Activated CD8-positive, alpha-beta memory T cell treated with anti-CD3 and anti-CD28 coated beads, Interleukin-2, amount 50 U/mL, for 1 hour (primary cell): ENCODE data around the gene SKIDA1.
"Not testable (repeated sequence)": the region's sequence is repeated elsewhere in the genome, so short reads cannot be mapped to it uniquely, and the experiment has no call there.

ENCODE experiments used
- DNase-seq: peaks from one replicate; pipeline ENCODE4 v3.0.0-alpha.2; 2020; ENCODE audit errors: extremely low read depth

The SKIDA1 gene

DNA sequence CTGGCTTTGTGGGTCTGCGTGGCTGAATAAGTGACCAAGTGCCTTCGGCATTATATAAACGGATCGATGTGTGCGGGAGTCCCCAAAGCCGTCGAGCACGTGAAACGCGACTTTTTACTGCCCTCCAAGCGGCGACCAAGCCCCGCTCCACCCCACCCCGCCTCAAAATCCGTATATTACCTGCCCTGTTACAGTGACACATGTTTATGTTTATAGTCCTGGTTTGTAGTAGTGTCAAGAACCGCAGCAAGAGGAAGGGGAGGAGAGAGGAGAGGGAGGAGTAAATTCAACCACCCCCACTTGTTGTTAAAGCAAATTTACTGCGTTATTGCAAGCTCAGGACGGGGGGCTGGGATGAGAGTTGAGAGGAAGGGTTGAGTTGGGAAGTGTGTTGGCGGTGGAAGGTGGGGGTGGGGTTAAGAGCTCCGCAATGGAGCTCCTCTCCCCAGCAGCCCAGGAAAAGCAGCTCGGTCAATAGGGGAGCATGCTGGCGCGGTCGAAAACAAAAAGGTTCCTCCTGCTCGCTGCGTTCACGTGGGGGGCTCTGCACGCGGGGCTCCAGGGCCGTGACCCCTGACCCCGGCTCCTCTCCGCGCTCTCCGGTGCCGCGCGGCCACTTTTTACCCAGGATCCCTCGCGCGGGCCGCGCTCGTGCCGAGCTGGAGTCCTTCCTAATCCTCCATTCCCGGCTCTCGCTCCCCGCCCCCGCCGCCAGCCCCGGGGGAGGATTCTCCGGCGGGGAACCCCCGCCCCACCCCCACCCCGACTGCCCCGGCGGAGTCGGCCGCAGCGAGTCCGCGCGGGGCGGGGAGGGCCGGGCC lies at the start of gene SKIDA1:
TSS of gene SKIDA1 (minus strand) at position 316 of the 821 bp plus-strand sequence. CDS start 7,860 bp downstream, outside the sequence.
- no peak for DNase-seq

DNA sequence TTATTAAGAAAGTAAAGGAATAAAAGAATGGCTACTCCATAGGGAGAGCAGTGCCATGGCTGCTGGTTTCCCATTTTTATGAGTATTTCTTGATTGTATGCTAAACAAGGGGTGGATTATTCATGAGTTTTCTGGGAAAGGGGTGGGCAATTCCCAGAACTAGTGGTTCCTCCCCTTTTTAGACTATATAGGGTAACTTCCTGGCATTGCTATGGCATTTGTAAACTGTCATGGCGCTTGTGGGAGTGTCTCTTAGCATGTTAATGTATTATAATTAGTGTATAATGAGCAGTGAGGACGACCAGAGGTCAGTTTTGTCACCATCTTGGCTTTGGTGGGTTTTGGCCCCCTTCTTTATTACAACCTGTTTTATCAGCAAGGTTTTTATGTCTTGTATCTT lies 49.0 kb upstream of the SKIDA1 start:
- not testable (repeated sequence) for DNase-seq

DNA sequence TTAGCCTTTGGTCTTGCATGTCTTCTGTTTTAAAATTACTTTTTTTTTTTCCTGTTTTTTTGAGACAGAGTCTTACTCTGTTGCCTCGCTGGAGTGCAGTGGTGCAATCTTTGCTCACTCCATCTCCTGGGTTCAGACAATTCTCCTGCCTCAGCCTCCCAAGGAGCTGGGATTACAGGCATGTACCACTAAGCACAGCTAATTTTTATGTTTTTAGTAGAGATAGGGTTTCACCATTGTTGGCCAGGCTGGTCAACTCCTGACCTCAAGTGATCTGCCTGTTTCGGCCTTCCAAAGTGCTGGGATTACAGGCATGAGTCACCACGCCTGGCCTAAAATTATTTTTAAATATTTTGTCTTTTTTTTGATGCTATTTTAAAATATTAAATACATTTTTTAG lies 47.1 kb upstream of the SKIDA1 start:
- no peak for DNase-seq

DNA sequence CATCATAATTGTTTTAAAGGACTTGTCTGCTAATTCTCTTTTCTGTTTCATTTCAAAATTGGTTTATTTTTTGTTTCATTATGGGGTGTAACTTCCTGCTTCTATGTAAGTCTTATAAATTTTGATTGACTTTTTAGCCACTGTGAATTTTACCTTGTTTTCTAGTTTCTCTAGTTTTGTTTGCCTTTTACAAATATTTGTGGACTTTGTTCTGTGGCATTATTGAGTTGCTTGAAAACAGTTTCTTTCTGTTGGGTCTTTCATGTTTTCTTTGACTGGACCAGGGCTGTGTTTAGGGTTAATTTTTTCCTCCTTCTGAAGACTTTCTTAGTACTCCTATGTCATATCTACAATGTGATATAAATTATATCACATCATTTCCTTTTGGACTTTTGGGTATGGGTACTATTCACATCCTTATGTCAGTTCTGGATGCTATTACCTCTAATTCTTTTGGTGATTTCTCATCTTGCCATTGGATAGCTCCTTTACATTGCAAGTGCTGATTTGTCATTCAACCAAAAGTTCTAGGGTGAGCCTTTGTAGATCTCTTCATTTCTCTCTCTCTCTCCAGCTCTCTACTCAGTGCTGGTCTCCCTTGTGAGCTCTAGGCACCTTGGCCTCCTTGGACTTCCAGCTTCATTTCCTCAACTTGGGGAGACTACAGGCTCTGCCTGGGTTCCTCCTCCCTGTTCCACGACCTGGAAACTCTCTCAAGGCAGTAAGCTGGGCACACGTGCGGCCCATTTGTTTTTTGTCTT lies 45.5 kb upstream of the SKIDA1 start:
- DNase-seq = no peak

DNA sequence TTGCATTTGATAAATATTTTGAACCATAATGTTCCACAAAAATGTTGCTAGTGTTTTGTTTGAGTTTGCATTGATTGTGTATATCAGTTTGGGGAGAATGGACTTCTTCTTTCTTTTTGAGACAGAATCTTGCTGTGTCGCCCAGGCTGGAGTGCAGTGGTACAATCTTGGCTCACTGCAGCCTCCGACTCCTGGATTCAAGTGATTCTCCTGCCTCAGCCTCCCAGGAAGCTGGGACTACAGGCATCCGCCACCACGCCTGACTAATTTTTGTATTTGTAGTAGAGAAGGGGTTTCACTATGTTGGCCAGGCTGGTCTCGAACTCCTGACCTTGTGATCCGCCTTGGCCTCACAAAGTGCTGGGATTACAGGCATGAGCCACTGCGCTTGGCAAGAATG lies 33.5 kb upstream of the SKIDA1 start:
- DNase-seq = not testable (repeated sequence)

DNA sequence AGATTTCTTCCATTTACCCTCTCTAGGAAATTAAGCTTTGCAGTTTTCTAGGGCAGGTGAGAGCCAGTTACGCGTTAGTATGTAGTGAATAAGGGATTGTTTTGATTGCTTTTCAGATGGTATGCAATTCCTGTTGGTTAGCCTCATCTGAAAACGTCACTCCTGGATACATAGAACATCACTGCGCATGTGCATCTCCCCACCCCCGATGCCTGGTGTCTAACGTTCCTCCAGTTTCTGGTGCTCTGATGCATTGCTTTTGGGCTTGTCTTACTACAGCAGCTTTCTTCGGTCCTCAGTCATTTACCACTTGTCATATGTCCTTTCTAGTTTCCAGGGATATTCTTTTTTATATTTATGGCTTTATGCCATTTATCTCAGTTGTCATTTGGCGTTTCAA lies 31.0 kb upstream of the SKIDA1 start:
- no peak for DNase-seq

DNA sequence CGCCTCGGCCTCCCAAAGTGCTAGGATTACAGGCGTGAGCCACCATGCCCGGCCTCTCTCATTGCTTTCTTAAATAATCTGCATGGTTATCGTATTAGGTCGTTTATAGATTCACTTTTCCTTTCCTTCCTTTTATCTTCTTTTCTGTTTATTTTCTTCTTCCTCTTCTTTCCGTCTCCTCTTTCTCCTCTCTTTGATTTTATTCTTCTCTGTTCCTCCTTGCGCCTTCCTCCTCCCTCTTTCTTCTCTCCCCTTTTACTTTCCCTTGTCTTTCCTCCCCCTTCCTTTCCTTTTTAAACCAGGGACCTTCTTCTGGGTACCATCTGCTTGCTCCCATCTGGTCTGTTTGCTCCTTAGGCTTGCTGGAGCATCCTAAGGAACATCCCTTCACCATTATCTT lies 27.2 kb upstream of the SKIDA1 start:
- no peak for DNase-seq

DNA sequence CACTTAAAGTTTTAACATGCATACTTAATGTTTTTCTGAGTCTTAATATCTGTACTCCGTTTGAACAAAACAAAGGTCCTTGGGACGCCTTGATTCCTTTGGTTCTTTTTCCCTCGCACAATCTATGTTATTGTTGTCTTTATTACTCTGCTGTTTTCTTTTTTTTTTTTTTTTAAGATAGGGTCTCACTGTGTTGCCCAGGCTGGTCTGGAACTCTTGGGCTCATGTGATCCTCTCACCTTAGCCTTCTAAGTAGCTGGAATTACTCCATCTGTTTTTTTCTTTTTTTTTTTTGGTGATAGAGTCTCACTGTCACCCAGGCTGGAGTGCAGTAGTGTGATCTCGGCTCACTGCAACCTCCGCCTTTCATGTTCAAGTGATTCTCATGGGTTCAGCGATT lies 21.8 kb upstream of the SKIDA1 start:
- DNase-seq = no peak

DNA sequence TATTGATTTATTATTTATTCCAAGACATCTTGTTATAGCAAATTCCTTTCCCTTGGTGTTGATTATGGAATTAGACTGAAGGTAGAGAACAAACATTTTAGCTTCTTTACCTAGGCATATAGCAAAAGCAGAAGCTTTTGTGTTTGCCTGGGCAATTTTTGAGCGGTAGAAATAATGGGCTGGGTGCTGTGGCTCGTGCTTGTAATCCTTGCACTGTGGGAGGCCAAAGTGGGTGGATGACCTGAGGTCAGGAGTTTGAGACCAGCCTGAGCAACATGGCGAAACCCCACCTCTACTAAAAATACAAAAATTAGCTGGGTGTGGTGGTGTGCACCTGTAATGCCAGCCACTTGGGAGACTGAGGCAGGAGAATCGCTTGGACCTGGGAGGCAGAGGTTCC lies 15.2 kb upstream of the SKIDA1 start:
- DNase-seq = not testable (repeated sequence)

DNA sequence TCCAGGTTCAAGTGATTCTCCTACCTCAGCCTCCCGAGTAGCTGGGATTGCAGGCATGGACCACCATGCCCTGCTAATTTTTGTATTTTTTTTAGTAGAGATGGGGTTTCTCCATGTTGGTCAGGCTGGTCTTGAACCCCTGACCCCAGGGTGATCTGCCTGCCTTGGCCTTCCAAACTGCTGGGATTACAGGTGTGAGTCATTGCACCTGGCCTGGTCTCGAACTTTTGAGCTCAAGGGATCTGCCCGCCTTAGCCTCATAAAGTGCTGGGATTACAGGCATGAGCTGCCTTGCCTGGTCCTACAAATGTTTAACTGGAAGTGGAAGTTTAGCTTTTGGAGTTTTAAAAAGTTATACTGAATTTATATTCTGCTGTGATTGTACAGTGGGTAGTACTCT lies 11.4 kb upstream of the SKIDA1 start:
- DNase-seq = no peak

DNA sequence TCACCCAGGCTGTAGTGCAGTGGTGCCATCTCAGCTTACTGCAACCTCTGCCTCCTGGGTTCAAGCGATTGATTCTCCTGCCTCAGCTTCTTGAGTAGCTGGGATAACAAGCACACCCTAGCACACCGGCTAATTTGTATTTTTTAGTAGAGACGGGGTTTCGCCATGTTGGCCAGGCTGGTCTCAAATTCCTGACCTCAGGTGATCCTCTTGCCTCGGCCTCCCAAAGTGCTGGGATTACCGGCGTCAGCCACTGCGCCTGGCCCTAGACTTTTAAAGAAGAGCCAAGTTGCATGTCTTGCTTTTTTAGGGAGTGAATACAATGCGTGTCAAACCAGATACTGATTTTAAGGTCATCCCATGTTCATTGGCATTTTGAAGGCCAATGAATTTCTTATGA lies 10.5 kb upstream of the SKIDA1 start:
- not testable (repeated sequence) for DNase-seq

DNA sequence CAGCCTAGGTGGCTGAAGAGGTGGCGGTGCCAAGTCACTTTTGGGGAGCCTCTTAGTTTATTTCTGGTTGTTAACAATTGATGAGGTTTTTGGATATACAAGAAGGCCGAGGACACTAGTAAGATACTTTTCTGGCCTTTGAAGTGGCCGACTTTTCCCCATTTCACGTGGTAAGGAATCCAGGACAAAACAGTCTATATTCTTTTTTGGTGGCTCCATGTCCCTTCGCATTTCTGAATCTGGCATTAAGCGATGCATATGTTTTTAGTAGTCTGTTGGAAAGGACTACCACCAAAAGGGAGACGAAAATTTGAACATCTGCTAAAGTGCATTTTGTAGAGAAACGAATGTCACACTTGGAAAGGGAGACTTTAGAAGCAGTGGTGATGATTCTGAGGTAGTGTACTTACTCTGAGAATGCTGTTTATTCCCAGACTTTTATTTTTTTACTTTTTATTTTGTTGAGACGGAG lies 10.0 kb upstream of the SKIDA1 start:
- DNase-seq = no peak

DNA sequence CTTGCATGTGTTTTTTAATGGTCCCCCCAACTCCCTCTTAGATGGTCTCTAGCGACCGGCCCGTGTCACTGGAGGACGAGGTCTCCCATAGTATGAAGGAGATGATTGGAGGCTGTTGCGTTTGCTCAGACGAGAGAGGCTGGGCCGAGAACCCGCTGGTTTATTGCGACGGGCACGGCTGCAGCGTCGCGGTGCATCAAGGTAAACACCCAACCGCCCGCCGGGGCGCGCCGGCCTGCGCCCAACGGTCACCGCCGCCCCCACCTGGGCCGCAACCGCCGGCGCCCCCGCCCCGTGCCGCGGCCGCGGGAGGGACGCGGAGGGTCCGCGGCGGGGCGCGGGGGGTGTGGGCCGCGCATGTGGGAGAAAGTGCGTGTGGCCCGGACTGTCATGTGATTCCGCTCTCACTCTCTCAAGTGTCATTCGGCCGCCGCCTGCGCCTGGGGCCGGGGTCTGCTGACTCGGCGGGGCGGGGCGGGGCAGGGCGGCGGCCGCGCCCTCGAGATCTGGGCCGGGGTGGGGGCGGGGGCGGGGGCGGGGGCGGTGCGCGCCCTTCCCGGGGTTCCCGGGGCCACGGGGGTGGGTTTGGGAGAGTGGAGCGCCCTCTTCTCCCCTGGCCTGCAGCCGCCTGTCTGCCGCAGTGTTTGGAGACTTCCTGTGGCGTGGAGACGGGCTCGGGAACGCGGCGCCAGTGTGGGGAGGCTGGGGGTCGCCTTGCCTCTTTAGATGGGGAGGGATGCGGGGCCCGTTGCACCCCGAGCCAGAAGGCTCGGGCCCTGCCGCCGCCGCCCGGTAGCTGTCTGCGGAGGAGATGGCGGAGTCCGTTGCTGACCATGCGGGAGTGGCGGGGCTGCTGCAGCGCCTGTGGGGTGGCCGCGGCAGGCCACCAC lies 9.4 kb upstream of the SKIDA1 start:
- DNase-seq = no peak

DNA sequence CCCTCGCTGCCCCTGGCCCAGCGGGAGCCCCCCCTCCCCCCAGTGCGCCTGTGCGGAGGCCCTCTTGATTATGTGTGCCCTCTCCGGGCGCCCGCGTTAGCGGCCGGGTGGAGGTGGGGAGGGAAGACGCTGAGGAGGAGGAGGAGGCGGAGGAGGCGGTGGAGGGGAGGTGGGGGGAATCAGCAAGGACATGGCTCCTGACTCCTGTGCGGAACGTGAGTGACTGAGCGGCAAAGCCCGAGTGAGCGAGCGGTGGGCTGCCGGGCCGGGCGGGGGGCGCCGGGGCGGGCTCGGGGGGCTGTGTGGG lies 8.8 kb upstream of the SKIDA1 start:
- DNase-seq = no peak

DNA sequence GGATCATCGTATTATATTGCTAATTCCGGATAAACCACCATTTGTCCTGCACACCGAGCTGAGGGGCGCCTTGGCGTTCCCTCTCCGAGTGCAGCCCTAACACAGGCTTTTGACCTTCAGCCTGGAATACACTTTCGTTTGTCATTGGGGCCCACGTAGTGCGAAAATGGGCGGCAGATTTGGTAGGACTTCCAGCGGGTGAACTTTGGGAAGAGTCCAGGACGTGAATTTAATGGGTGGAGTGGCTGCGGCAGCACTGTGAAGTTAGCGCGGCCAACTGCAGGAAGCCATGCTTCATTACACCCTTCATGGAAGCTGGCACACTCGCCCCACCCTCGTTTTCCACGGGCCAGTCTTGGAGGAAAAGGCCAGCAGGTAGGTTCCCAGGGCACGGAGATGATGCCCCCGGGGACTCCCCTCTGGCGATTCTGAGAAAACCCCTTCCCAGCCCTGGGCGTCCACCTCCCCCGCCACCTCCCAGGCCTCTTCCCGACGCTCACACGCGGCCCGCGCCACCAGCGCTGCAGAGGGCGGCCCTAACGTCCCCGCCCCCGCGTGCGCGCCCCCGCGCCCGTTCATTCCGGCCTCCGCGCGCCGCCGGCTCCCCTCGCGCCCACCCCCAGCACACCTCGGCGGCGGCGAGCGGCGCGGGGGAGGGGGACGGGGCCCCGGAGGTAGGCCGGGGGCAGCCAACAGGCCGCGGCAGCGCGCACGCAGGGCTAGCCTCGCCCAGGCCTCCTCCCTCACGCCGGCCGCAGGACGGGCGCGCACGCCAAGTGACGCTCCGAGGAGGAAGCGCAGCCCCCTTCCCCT lies 8.2 kb upstream of the SKIDA1 start, which contains the start of gene MLLT10:
TSS of gene MLLT10 (plus strand) at position 766 of the 813 bp plus-strand sequence. CDS start 413 bp downstream, outside the sequence.
- peak; percentile 61 for DNase-seq

DNA sequence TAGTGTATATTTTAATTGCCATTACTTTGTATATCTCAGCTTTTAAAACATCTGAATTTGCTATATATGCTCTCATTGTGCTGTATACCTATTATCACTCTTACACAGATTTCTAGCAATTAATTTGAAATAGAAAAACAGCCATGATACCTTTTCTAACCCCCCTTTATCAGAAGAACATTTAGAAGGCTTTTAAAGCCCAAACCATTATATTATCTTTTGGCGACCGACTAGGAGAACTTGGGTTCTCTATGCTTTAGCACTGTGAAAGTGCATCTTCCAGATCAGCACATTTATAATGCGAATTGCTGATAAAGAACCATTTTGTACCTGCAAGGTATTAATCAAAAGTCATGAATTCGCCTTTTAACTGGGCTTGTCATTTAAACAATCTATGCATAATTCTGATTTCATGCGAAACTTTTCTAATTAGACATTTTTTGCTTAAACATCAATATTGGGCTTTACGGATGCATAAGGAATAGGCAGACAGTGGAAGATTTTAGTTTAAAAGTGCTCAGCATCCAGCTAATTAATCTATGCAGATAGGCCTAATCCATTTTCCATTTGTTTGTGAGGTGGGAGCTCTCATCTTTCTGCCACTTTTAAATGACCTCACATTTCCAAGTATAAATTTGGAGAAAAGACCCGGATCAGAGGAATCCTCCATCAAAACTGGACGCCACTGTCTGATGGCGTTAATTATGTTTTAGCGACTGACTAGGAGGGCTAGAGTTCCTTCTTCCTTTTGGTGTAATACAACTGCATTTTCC lies 7.4 kb upstream of the SKIDA1 start:
- DNase-seq = no peak

DNA sequence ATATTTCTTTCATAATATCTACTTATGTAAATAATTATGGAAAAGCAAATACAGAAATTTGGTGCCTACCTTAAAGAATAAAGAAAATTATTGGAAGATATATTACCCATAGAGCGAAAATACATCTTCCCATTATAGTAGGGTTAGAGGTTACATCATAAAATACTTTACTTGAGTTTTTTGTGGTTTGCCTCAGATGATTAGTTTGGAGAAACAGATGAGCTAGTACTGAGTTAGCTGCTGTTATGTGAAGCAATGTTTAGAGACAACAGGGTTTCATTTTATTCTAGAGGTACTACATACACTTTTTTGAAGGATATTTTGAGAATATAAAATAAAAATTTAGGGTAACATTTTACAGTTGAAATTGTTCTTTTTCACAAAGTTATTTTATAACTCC lies 5.7 kb upstream of the SKIDA1 start:
- DNase-seq = no peak

DNA sequence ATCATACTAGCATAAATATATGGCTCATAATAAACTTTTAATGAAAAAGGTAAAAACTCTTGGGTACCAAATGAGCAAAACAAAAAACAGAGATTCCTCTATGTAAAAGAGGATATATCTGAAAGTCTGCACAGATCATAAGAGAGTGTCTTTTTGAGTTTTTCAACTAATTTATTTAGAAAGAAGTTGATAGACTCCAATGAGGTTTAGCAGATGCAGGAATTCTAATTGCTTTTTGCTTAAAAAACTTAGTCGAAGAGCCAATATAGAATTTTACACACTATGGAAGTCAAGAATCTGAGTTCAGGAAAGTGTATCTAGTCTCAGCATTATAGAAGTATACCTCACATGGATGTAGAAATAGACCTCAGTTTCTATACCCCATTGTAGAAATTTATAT lies 5.2 kb upstream of the SKIDA1 start:
- DNase-seq = no peak

DNA sequence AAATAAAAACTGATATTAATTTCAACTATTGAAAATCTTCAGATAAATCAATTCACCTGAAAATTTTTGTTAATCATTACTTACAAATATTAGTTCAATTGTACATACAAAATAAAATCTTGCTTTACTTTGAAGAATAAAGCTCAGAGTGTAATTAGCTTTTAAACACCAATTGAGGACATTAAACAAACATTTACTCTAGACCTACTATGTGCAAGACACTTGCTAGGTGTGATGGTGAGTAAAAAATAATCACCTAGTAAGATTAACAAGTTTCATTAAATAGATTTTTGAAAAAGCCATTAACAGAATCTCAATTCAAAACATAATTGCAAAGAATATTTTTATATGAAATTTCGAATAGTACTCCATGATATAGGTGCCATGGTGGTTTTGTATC lies 4.7 kb upstream of the SKIDA1 start:
- no peak for DNase-seq
